K562 (cell line): Measurements from ENCODE around the gene PCNX2. TPM values are rescaled to one million over a fixed set of nuclear protein-coding genes. Genes with fewer than 3 reads are reported as not detected.

ENCODE experiments used
- ATAC-seq: fragments of 200-7000 bp; cut with Tn5 transposase; 3 replicates; pipeline ENCODE4 v1.9.1; 2020; ENCODE audit warnings: moderate library complexity
- BruUV-seq: library from RNA; stranded (reverse); fragments of 400-500 nt; replicated peaks from 2 replicates; lab custom pipeline; 2021; lab: Mats Ljungman, UMichigan
- CTCF ChIA-PET: fragments of 300-600 bp; formaldehyde crosslinking; extraction: SDS; loops from one replicate; lab custom pipeline; 2021; ENCODE audit warnings: low intra/inter-chr PET ratio; lab: Yijun Ruan, JAX
- POLR2A ChIA-PET: fragments of 300-600, 350-650 bp; sonication (Branson Sonifier 250); formaldehyde crosslinking; extraction: SDS; loops from one replicate; lab custom pipeline; 2021; ENCODE audit warnings: antibody characterized with exemption, inconsistent platforms; lab: Yijun Ruan, JAX
- DNase-seq, 4 experiments: peaks; one replicate each; pipeline versions ENCODE4 v3.0.0 to v3.0.0-alpha.2; 2011 to 2018; ENCODE audit warnings: low spot score in 3 of 4, mixed read lengths in 3 of 4; ENCODE audit errors: extremely low read depth in 1 of 4
- FAIRE-seq: peaks from 2 replicates; lab custom pipeline; 2011; peaks lifted over from hg19 to GRCh38; lab: Jason Lieb, UNC
- H2AFZ ChIP-seq: 2 replicates; pipeline ENCODE4 v1.6.0; 2011; ENCODE audit warnings: low read depth, low read length, control low read depth, inconsistent platforms
- H3K27ac ChIP-seq: fragments of 200-600 bp; 3 replicates; pipeline ENCODE4 v1.8.0; 2011; ENCODE audit warnings: low read depth, mild to moderate bottlenecking, control low read depth, inconsistent platforms, low read length, moderate library complexity, mixed read lengths; ENCODE audit errors: extremely low read depth
- H3K27me3 ChIP-seq, 2 experiments: fragments of 300-600 bp in 1 of 2; 2 replicates in 1 of 2; 3 replicates in 1 of 2; pipeline versions ENCODE4 v1.6.0 to v1.8.0; 2011; ENCODE audit warnings: inconsistent platforms in 2 of 2, low read length in 2 of 2, mild to moderate bottlenecking in 1 of 2, mixed read lengths in 1 of 2, moderate library complexity in 1 of 2; ENCODE audit not compliant: control insufficient read depth in 2 of 2, insufficient read depth in 2 of 2
- H3K36me3 ChIP-seq: fragments of 300-600 bp; 3 replicates; pipeline ENCODE4 v1.8.0; 2011; ENCODE audit warnings: mild to moderate bottlenecking, low read length, inconsistent platforms; ENCODE audit not compliant: control insufficient read depth, insufficient read depth
- H3K4me1 ChIP-seq, 2 experiments: fragments of 200-600 bp in 1 of 2; replicated peaks in 1 of 2; 2 replicates in 1 of 2; 3 replicates in 1 of 2; pipeline versions ENCODE4 v1.5.1 to v1.8.0; 2011; ENCODE audit warnings: inconsistent platforms in 2 of 2, low read length in 2 of 2, mild to moderate bottlenecking in 1 of 2, mixed read lengths in 1 of 2, moderate library complexity in 1 of 2; ENCODE audit not compliant: control insufficient read depth in 2 of 2, insufficient read depth in 2 of 2
- H3K4me2 ChIP-seq: 2 replicates; pipeline ENCODE4 v1.6.1; 2011; ENCODE audit warnings: low read length, control low read depth, inconsistent platforms, mixed read lengths; ENCODE audit not compliant: insufficient read depth
- H3K4me3 ChIP-seq: fragments of 200-600 bp; sonication (generic), shearing (Covaris generic); 2 replicates; pipeline ENCODE4 v1.5.1; 2016; ENCODE audit warnings: control low read depth, inconsistent platforms
- H3K79me2 ChIP-seq: fragments of 200-600 bp; 3 replicates; pipeline ENCODE4 v1.8.0; 2011; ENCODE audit warnings: low read length, inconsistent platforms; ENCODE audit not compliant: control insufficient read depth, insufficient read depth
- H3K9ac ChIP-seq, 2 experiments: 2 replicates each; pipeline versions ENCODE4 v1.6.0 to v1.6.1; 2011; ENCODE audit warnings: low read depth in 2 of 2, low read length in 2 of 2, control low read depth in 1 of 2, inconsistent platforms in 1 of 2, mild to moderate bottlenecking in 1 of 2, mixed read lengths in 1 of 2; ENCODE audit not compliant: insufficient read depth in 1 of 2
- H3K9me1 ChIP-seq: one replicate; pipeline ENCODE4 v1.6.0; 2011; ENCODE audit warnings: inconsistent platforms, mild to moderate bottlenecking, low read length, moderate library complexity; ENCODE audit not compliant: control insufficient read depth, insufficient read depth
- H3K9me3 ChIP-seq: replicated peaks from 2 replicates; pipeline ENCODE4 v1.5.1; 2011; ENCODE audit warnings: low read depth, low read length, inconsistent platforms; ENCODE audit not compliant: control insufficient read depth, insufficient read depth
- H4K20me1 ChIP-seq: replicated peaks from 2 replicates; pipeline ENCODE4 v1.6.1; 2011; ENCODE audit warnings: low read length, inconsistent platforms, mixed read lengths; ENCODE audit not compliant: control insufficient read depth, insufficient read depth
- ETV5 ChIP-seq: sonication (generic); formaldehyde crosslinking; IDR thresholded peaks from 2 replicates; pipeline ENCODE4 v1.4.0; 2020; ENCODE audit warnings: low read depth, mild to moderate bottlenecking, missing genetic modification reagents
- FOXA3 ChIP-seq, 2 experiments: fragments of 450-650 bp in 1 of 2; sonication (generic) in 1 of 2; formaldehyde crosslinking; IDR thresholded peaks in 1 of 2; conservative IDR thresholded peaks in 1 of 2; 2 replicates each; pipeline versions ENCODE4 v1.4.0 to v1.8.0; 2020 to 2022; ENCODE audit warnings: mild to moderate bottlenecking in 2 of 2, missing genetic modification reagents in 1 of 2
- MBD1 ChIP-seq: fragments of 250-450 bp; sonication (Bioruptor Pico); IDR thresholded peaks from 2 replicates; pipeline ENCODE4 v1.8.0; 2022; ENCODE audit warnings: inconsistent platforms
- NR2C2 ChIP-seq, 2 experiments: fragments of 200-800 bp in 1 of 2; sonication (Bioruptor generic) in 1 of 2; sonication (generic) in 1 of 2; formaldehyde crosslinking in 1 of 2; IDR thresholded peaks; 2 replicates each; pipeline versions ENCODE4 v1.6.1 to v1.8.0; 2016 to 2022; ENCODE audit warnings: mild to moderate bottlenecking in 1 of 2, missing compliant biosample characterization in 1 of 2, missing genetic modification characterization in 1 of 2, missing genetic modification reagents in 1 of 2
- PHF20 ChIP-seq: fragments of 450-650 bp; IDR thresholded peaks from 2 replicates; pipeline ENCODE4 v1.6.1; 2018; ENCODE audit not compliant: partially characterized antibody
- RAD21 ChIP-seq, 2 experiments: fragments of 250-450 bp in 1 of 2; fragments of 450-650 bp in 1 of 2; sonication (Bioruptor Pico) in 1 of 2; formaldehyde crosslinking in 1 of 2; IDR thresholded peaks in 1 of 2; conservative IDR thresholded peaks in 1 of 2; 2 replicates each; pipeline versions ENCODE4 v1.4.0 to v1.8.0; 2020 to 2022; ENCODE audit warnings: mild to moderate bottlenecking in 2 of 2, moderate library complexity in 1 of 2
- RFX7 ChIP-seq: fragments of 250-450 bp; sonication (Bioruptor Pico); IDR thresholded peaks from 2 replicates; pipeline ENCODE4 v1.5.1; 2021; ENCODE audit warnings: mild to moderate bottlenecking
- RHOXF2B ChIP-seq: fragments of 250-450 bp; sonication (Bioruptor Pico); conservative IDR thresholded peaks from 2 replicates; pipeline ENCODE4 v1.5.1; 2021
- RUNX1 ChIP-seq: sonication (generic); IDR thresholded peaks from 2 replicates; pipeline ENCODE4 v1.6.1; 2016; ENCODE audit warnings: antibody characterized with exemption, low read depth
- SRSF9 ChIP-seq: fragments of 200-400 bp; formaldehyde crosslinking; IDR thresholded peaks from 2 replicates; pipeline ENCODE4 v1.6.1; 2017; ENCODE audit warnings: low read depth, low read length, borderline replicate concordance
- TOE1 ChIP-seq, 2 experiments: fragments of 450-650 bp in 1 of 2; sonication (generic) in 1 of 2; formaldehyde crosslinking in 1 of 2; IDR thresholded peaks; 2 replicates each; pipeline versions ENCODE4 v1.7.1 to v1.8.0; 2016 to 2022; ENCODE audit warnings: borderline replicate concordance in 2 of 2, mild to moderate bottlenecking in 2 of 2, antibody characterized with exemption in 1 of 2, inconsistent platforms in 1 of 2, low read depth in 1 of 2, missing genetic modification reagents in 1 of 2, moderate library complexity in 1 of 2
- ZBTB8A ChIP-seq: fragments of 450-650 bp; IDR thresholded peaks from 2 replicates; pipeline ENCODE4 v1.6.1; 2018; ENCODE audit warnings: mild to moderate bottlenecking, moderate library complexity; ENCODE audit not compliant: partially characterized antibody
- ZNF217 ChIP-seq: sonication (generic); formaldehyde crosslinking; IDR thresholded peaks from 2 replicates; pipeline ENCODE4 v1.8.0; 2022; ENCODE audit warnings: mild to moderate bottlenecking, missing genetic modification reagents
- ZNF282 ChIP-seq: sonication (generic); formaldehyde crosslinking; IDR thresholded peaks from 2 replicates; pipeline ENCODE4 v1.8.1; 2023; ENCODE audit warnings: missing genetic modification reagents
- ZNF584 ChIP-seq: fragments of 200-800 bp; sonication (Bioruptor generic); IDR thresholded peaks from 2 replicates; pipeline ENCODE4 v1.6.1; 2016; ENCODE audit warnings: low read depth, mild to moderate bottlenecking, missing genetic modification characterization, missing compliant biosample characterization
- ZZZ3 ChIP-seq: fragments of 450-650 bp; IDR thresholded peaks from 2 replicates; pipeline ENCODE4 v1.6.1; 2016; ENCODE audit warnings: antibody characterized with exemption, mild to moderate bottlenecking, moderate library complexity
- WGBS: fragments of 100-300 bp; shearing (Covaris generic); methylation state at CpG from one replicate; pipeline ENCODE4 v1.1.6; 2016; ENCODE audit warnings: low coverage, mixed read lengths; ENCODE audit not compliant: insufficient coverage; ENCODE audit errors: missing lambda C conversion rate; 5-methylcytosine and 5-hydroxymethylcytosine counted together
- in situ Hi-C: fragments of 300-500 bp; cut with MboI; formaldehyde crosslinking; loops from 4 replicates; pipeline ENCODE4 v1.15.0; 2018; ENCODE audit warnings: inconsistent platforms, mixed read lengths
- intact Hi-C: fragments of 100-400 bp; cut with micrococcal nuclease; formaldehyde crosslinking; loops from 2 replicates; pipeline ENCODE4 v1.14.2; 2022
- polyA plus RNA-seq, 8 experiments: library from polyadenylated mRNA; depleted of rRNA in 4 of 8; stranded (reverse) in 5 of 8; unstranded in 3 of 8; fragments of >200 nt; fragmentation: Nextera tagmentation in 2 of 8; fragmentation: Illumina TruSeq in 1 of 8; extraction: Ambion mirVana in 2 of 8; extraction: Trizol in 1 of 8; gene quantifications; 2 replicates each; pipeline versions ENCODE4 v1.2.1 to v1.2.3, GENCODE V29; 2011 to 2014; ENCODE audit warnings: inconsistent platforms in 1 of 8, missing spikeins in 1 of 8
- total RNA-seq, 7 experiments: library from RNA; depleted of rRNA in 6 of 7; stranded (reverse); fragments of >200 nt in 6 of 7; fragmentation: Illumina TruSeq in 2 of 7; extraction: Trizol in 2 of 7; gene quantifications; 2 replicates each; pipeline versions ENCODE4 v1.2.1 to v1.2.3, GENCODE V29; 2011 to 2021; ENCODE audit warnings: low replicate concordance in 1 of 7
- TF ChIP-seq, protein P1 (sequence below): sonication (generic); formaldehyde crosslinking; IDR thresholded peaks from 2 replicates; pipeline ENCODE4 v1.5.0; 2020; ENCODE audit warnings: missing genetic modification reagents

Gene PCNX2
- total and polyA plus RNA-seq, 9 of the 15 experiments (the other 6 are each of a cell fraction or from before 2014, with no cell fraction given) = 0.07 to 0.33 TPM; not detected in 7

- BruUV-seq = no TSS peak
Measured at GRCh38 chr1:233042834-233043233, 252.7 kb downstream of the PCNX2 start.

More at GRCh38 chr1:233042834-233043233, 252.7 kb downstream of the PCNX2 start:
- in situ Hi-C loops (no loop called here), intact Hi-C loops (loop anchor here (5.0 kb wide), 1 partner anchor 194 kb away; no protein-coding TSS in a partner anchor)
- no peaks in the 10 kb centered on the region for H3K79me2 ChIP-seq
- FAIRE-seq (no peak), DNase-seq (no peak), ATAC-seq (no peak)
- ChIA-PET POLR2A (interaction anchor here (1.0 kb wide), 1 partner anchor 17 kb away, joined by 5 read pairs; no protein-coding TSS in a partner anchor), CTCF (no interaction called here)
- no peaks in the 10 kb centered on the region for H3K4me1 ChIP-seq
- H4K20me1 ChIP-seq = no peaks in the 10 kb centered on the region
- no peak overlapping the region for H3K4me2 ChIP-seq
- no peaks in the 10 kb centered on the region for H3K9me1 ChIP-seq
- H3K36me3 ChIP-seq = no peaks in the 10 kb centered on the region
- H3K4me3 ChIP-seq = no peak overlapping the region
- H2AFZ ChIP-seq = no peak overlapping the region
- H3K9ac ChIP-seq = no peak overlapping the region
- H3K27me3 ChIP-seq = no peaks in the 10 kb centered on the region
- WGBS = 2% methylated on average over 3 of the region's 3 CpGs
- H3K27ac ChIP-seq = no peak overlapping the region
- TF ChIP-seq SRSF9 = no peak
- no peak for TF ChIP-seq RFX7 (CRISPR knock-in tag)
- no peak for TF ChIP-seq RAD21 (CRISPR knock-in tag; conservative IDR thresholded peaks at IDR 0.05 in 1 of 2, IDR thresholded peaks at IDR 0.05 in 1 of 2)
- no peak for TF ChIP-seq ZZZ3
- TF ChIP-seq TOE1 (IDR thresholded peaks at IDR 0.05; ENCODE audit: borderline replicate concordance) = no peak
- TF ChIP-seq TOE1 (CRISPR knock-in tag; IDR thresholded peaks at IDR 0.05; ENCODE audit: borderline replicate concordance, low read depth) = no peak
- TF ChIP-seq ZNF584 (CRISPR knock-in tag) = no peak
- TF ChIP-seq, protein P1, sequence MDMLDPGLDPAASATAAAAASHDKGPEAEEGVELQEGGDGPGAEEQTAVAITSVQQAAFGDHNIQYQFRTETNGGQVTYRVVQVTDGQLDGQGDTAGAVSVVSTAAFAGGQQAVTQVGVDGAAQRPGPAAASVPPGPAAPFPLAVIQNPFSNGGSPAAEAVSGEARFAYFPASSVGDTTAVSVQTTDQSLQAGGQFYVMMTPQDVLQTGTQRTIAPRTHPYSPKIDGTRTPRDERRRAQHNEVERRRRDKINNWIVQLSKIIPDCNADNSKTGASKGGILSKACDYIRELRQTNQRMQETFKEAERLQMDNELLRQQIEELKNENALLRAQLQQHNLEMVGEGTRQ (CRISPR knock-in tag) = no peak
- TF ChIP-seq ZNF282 (CRISPR knock-in tag) = no peak
- no peak for TF ChIP-seq RHOXF2B (CRISPR knock-in tag)
- TF ChIP-seq ETV5 = no peak
- TF ChIP-seq PHF20 = no peak
- no peak for TF ChIP-seq ZNF217 (CRISPR knock-in tag)
- no peak for TF ChIP-seq RUNX1
- no peak for TF ChIP-seq FOXA3 (CRISPR knock-in tag; conservative IDR thresholded peaks at IDR 0.05 in 1 of 2, IDR thresholded peaks at IDR 0.05 in 1 of 2)
- TF ChIP-seq ZBTB8A = no peak
- TF ChIP-seq NR2C2 (CRISPR knock-in tag; IDR thresholded peaks at IDR 0.05) = no peak
- TF ChIP-seq NR2C2 (tag; IDR thresholded peaks at IDR 0.05) = no peak
- TF ChIP-seq MBD1 (CRISPR knock-in tag) = no peak
- TF ChIP-seq, all 486 proteins: peak for 0
- H3K9me3 ChIP-seq = no peaks in the 10 kb centered on the region
